K562 (cell line): Measurements from ENCODE around the gene ATP5F1C. TPM values are rescaled to one million over a fixed set of nuclear protein-coding genes. Genes with fewer than 3 reads are reported as not detected.

Source experiments
- BACH1 ChIP-seq: fragments of 200-800 bp; sonication (Bioruptor generic); IDR thresholded peaks from 2 replicates; pipeline ENCODE4 v1.6.1; 2016; ENCODE audit warnings: missing genetic modification characterization, missing compliant biosample characterization
- CCAR2 ChIP-seq: fragments of 200-400 bp; formaldehyde crosslinking; IDR thresholded peaks from 2 replicates; pipeline ENCODE4 v1.6.1; 2017; ENCODE audit warnings: mild to moderate bottlenecking, low read depth, low read length
- CEBPZ ChIP-seq: fragments of 150-350 bp; IDR thresholded peaks from 2 replicates; pipeline ENCODE4 v1.6.1; 2014; ENCODE audit warnings: low read depth, mild to moderate bottlenecking, low read length, borderline replicate concordance
- CGGBP1 ChIP-seq: fragments of 250-450 bp; sonication (Bioruptor Pico); IDR thresholded peaks from 2 replicates; pipeline ENCODE4 v1.9.0; 2021; ENCODE audit warnings: mild to moderate bottlenecking
- DMBX1 ChIP-seq: fragments of 250-450 bp; sonication (Bioruptor Pico); IDR thresholded peaks from 2 replicates; pipeline ENCODE4 v1.8.0; 2022; ENCODE audit warnings: inconsistent platforms, mild to moderate bottlenecking, moderate library complexity, borderline replicate concordance
- E2F5 ChIP-seq: sonication (generic); formaldehyde crosslinking; IDR thresholded peaks from 2 replicates; pipeline ENCODE4 v1.8.0; 2022; ENCODE audit warnings: mild to moderate bottlenecking, missing genetic modification reagents
- KLF1 ChIP-seq: fragments of 450-650 bp; IDR thresholded peaks from 2 replicates; pipeline ENCODE4 v1.6.1; 2016; ENCODE audit warnings: missing genetic modification characterization, missing compliant biosample characterization
- KLF13 ChIP-seq: fragments of 450-650 bp; IDR thresholded peaks from 2 replicates; pipeline ENCODE4 v1.6.1; 2016; ENCODE audit warnings: missing genetic modification characterization, low read depth, mild to moderate bottlenecking, missing compliant biosample characterization, moderate library complexity, borderline replicate concordance
- MAFF ChIP-seq: IDR thresholded peaks from 2 replicates; pipeline ENCODE4 v1.6.1; 2012; ENCODE audit warnings: low read length, improper control_type of control experiment
- MYNN ChIP-seq, 2 experiments: sonication (generic); formaldehyde crosslinking in 1 of 2; IDR thresholded peaks; 2 replicates each; pipeline versions ENCODE4 v1.5.0 to v1.6.1; 2016 to 2020; ENCODE audit warnings: antibody characterized with exemption in 1 of 2, missing genetic modification reagents in 1 of 2
- NCOA1 ChIP-seq: fragments of 450-650 bp; IDR thresholded peaks from 2 replicates; pipeline ENCODE4 v1.6.1; 2016; ENCODE audit warnings: low read depth
- TRIM25 ChIP-seq: fragments of 450-650 bp; IDR thresholded peaks from 2 replicates; pipeline ENCODE4 v1.7.0; 2016; ENCODE audit warnings: borderline replicate concordance
- ZBTB1 ChIP-seq: sonication (generic); formaldehyde crosslinking; IDR thresholded peaks from 2 replicates; pipeline ENCODE4 v1.8.1; 2023; ENCODE audit warnings: missing genetic modification reagents, low read depth, mild to moderate bottlenecking, borderline replicate concordance
- ZBTB17 ChIP-seq: fragments of 450-650 bp; formaldehyde crosslinking; IDR thresholded peaks from 2 replicates; pipeline ENCODE4 v1.4.0; 2020; ENCODE audit warnings: mild to moderate bottlenecking
- ZBTB33 ChIP-seq: sonication (generic); formaldehyde crosslinking; IDR thresholded peaks from 2 replicates; pipeline ENCODE4 v1.8.1; 2023; ENCODE audit warnings: mild to moderate bottlenecking, missing genetic modification reagents
- polyA plus RNA-seq, 8 experiments: library from polyadenylated mRNA; depleted of rRNA in 4 of 8; stranded (reverse) in 5 of 8; unstranded in 3 of 8; fragments of >200 nt; fragmentation: Nextera tagmentation in 2 of 8; fragmentation: Illumina TruSeq in 1 of 8; extraction: Ambion mirVana in 2 of 8; extraction: Trizol in 1 of 8; gene quantifications; 2 replicates each; pipeline versions ENCODE4 v1.2.1 to v1.2.3, GENCODE V29; 2011 to 2014; ENCODE audit warnings: inconsistent platforms in 1 of 8, missing spikeins in 1 of 8
- total RNA-seq, 7 experiments: library from RNA; depleted of rRNA in 6 of 7; stranded (reverse); fragments of >200 nt in 6 of 7; fragmentation: Illumina TruSeq in 2 of 7; extraction: Trizol in 2 of 7; gene quantifications; 2 replicates each; pipeline versions ENCODE4 v1.2.1 to v1.2.3, GENCODE V29; 2011 to 2021; ENCODE audit warnings: low replicate concordance in 1 of 7

Gene ATP5F1C
- total and polyA plus RNA-seq, 9 of the 15 experiments (the other 6 are each of a cell fraction or from before 2014, with no cell fraction given), result 389 to 1,475 (median 559) TPM

- TF ChIP-seq CEBPZ (no peak), TRIM25 (no peak), DMBX1 (CRISPR knock-in tag) (no peak), ZBTB1 (peak; percentile 60; the same call in 1 of the 2 replicates), CCAR2 (no peak), NCOA1 (no peak), CGGBP1 (no peak), MYNN (IDR thresholded peaks at IDR 0.05) (0 out of 2 replicates have a peak, but pooled peaks have one; percentile 23), MYNN (CRISPR knock-in tag; IDR thresholded peaks at IDR 0.05) (no peak), KLF1 (no peak), MAFF (peak; percentile 37; the same call in 1 of the 2 replicates), BACH1 (no peak), ZBTB17 (CRISPR knock-in tag) (0 out of 2 replicates have a peak, but pooled peaks have one; percentile 41), KLF13 (tag) (peak; percentile 25; the same call in 1 of the 2 replicates), ZBTB33 (CRISPR knock-in tag) (no peak), E2F5 (peak; percentile 77; the same call in 1 of the 2 replicates)
Observed at GRCh38 chr10:7787857-7788638, at the start of gene ATP5F1C, which contains the start of gene KIN (continued).
